Endothelial cell of umbilical vein (primary cell): Measurements from ENCODE around the gene FGF23. TPM values are rescaled to one million over a fixed set of nuclear protein-coding genes. Genes with fewer than 3 reads are reported as not detected.
A peak's percentile ranks its signal among the peaks of the same experiment; 100 is the strongest.

Source experiments
- BruUV-seq: library from RNA; stranded (reverse); fragments of 400-500 nt; replicated peaks from 2 replicates; lab custom pipeline; 2021; lab: Mats Ljungman, UMichigan
- CTCF ChIA-PET: fragments of 300-600, 350-600 bp; sonication (Branson Sonifier 250); formaldehyde crosslinking; loops from one replicate; lab custom pipeline; 2021; ENCODE audit warnings: antibody characterized with exemption, inconsistent platforms; lab: Charles Lee
- POLR2A ChIA-PET: fragments of 300-600, 350-600 bp; sonication (Branson Sonifier 250); formaldehyde crosslinking; loops from one replicate; lab custom pipeline; 2021; ENCODE audit warnings: antibody characterized with exemption, inconsistent platforms; lab: Charles Lee
- DNase-seq: peaks from one replicate; pipeline ENCODE4 v3.0.0-alpha.2; 2011; ENCODE audit warnings: low read depth, low spot score
- FAIRE-seq: peaks from 2 replicates; lab custom pipeline; 2011; peaks lifted over from hg19 to GRCh38; lab: Jason Lieb, UNC
- H2AFZ ChIP-seq: 2 replicates; pipeline ENCODE4 v1.6.0; 2012; ENCODE audit warnings: low read depth, low read length, control low read depth, inconsistent platforms
- H3K27ac ChIP-seq: 2 replicates; pipeline ENCODE4 v1.5.1; 2011; ENCODE audit warnings: low read depth, mild to moderate bottlenecking, control low read depth, low read length, moderate library complexity; ENCODE audit not compliant: insufficient read depth
- H3K27me3 ChIP-seq, 2 experiments: 2 replicates each; pipeline versions ENCODE4 v1.6.0 to v1.6.1; 2011; ENCODE audit warnings: low read length in 2 of 2, mixed read lengths in 1 of 2; ENCODE audit not compliant: control insufficient read depth in 2 of 2, insufficient read depth in 2 of 2
- H3K36me3 ChIP-seq, 2 experiments: 2 replicates in 1 of 2; 3 replicates in 1 of 2; pipeline ENCODE4 v1.5.1; 2011; ENCODE audit warnings: low read length in 2 of 2, mild to moderate bottlenecking in 1 of 2, moderate library complexity in 1 of 2; ENCODE audit not compliant: control insufficient read depth in 2 of 2, insufficient read depth in 2 of 2; ENCODE audit errors: extremely low read depth in 1 of 2
- H3K4me1 ChIP-seq: 3 replicates; pipeline ENCODE4 v1.5.1; 2011; ENCODE audit warnings: mild to moderate bottlenecking, low read length; ENCODE audit not compliant: control insufficient read depth, insufficient read depth; ENCODE audit errors: extremely low read depth
- H3K4me2 ChIP-seq: 2 replicates; pipeline ENCODE4 v1.6.1; 2011; ENCODE audit warnings: low read length, control low read depth, mixed read lengths; ENCODE audit not compliant: insufficient read depth
- H3K4me3 ChIP-seq, 3 experiments: fragments of 200-600 bp in 1 of 3; sonication (generic), shearing (Covaris generic) in 1 of 3; replicated peaks in 1 of 3; 2 replicates each; pipeline ENCODE4 v1.5.1; 2011 to 2016; ENCODE audit warnings: control low read depth in 3 of 3, low read length in 3 of 3, mild to moderate bottlenecking in 2 of 3, inconsistent platforms in 1 of 3, low read depth in 1 of 3, moderate library complexity in 1 of 3; ENCODE audit not compliant: insufficient read depth in 1 of 3
- H3K79me2 ChIP-seq: 2 replicates; pipeline ENCODE4 v1.6.0; 2012; ENCODE audit warnings: low read length, inconsistent platforms; ENCODE audit not compliant: control insufficient read depth, insufficient read depth
- H3K9ac ChIP-seq: replicated peaks from 2 replicates; pipeline ENCODE3; 2011; ENCODE audit warnings: low read length, control low read depth; ENCODE audit not compliant: insufficient read depth; ENCODE audit errors: extremely low read depth
- H3K9me1 ChIP-seq: replicated peaks from 3 replicates; pipeline ENCODE4 v1.6.0; 2011; ENCODE audit warnings: mild to moderate bottlenecking, low read length; ENCODE audit not compliant: control insufficient read depth, insufficient read depth; ENCODE audit errors: extremely low read depth
- H3K9me3 ChIP-seq: replicated peaks from 2 replicates; pipeline ENCODE4 v1.5.1; 2012; ENCODE audit warnings: low read length, inconsistent platforms; ENCODE audit not compliant: control insufficient read depth, insufficient read depth
- H4K20me1 ChIP-seq: replicated peaks from 2 replicates; pipeline ENCODE3; 2011; ENCODE audit warnings: mild to moderate bottlenecking, low read length; ENCODE audit not compliant: control insufficient read depth, insufficient read depth; ENCODE audit errors: extremely low read depth
- CTCF ChIP-seq, 2 donors: IDR thresholded peaks; 1 replicate in 1 of 2; 2 replicates in 1 of 2; pipeline ENCODE4 v1.5.1; 2011; ENCODE audit warnings: low read length in 2 of 2, mild to moderate bottlenecking in 2 of 2, moderate library complexity in 2 of 2, control low read depth in 1 of 2, inconsistent platforms in 1 of 2, low read depth in 1 of 2; ENCODE audit not compliant: insufficient read depth in 1 of 2; ENCODE audit errors: extremely low read depth in 1 of 2
- EZH2 ChIP-seq: IDR thresholded peaks from 2 replicates; pipeline ENCODE4 v1.6.1; 2012; ENCODE audit warnings: borderline replicate concordance, low read depth, mild to moderate bottlenecking, moderate library complexity, low read length, inconsistent platforms; ENCODE audit not compliant: severe bottlenecking
- GATA2 ChIP-seq: IDR thresholded peaks from 2 replicates; pipeline ENCODE4 v1.7.0; 2011; ENCODE audit warnings: low read depth, mild to moderate bottlenecking, moderate library complexity, mixed read lengths, low read length; ENCODE audit not compliant: insufficient read length, insufficient read depth
- JUN ChIP-seq: IDR thresholded peaks from 2 replicates; pipeline ENCODE4 v1.6.1; 2011; ENCODE audit warnings: borderline replicate concordance, low read depth; ENCODE audit not compliant: insufficient read length, insufficient read depth
- POLR2A ChIP-seq: IDR thresholded peaks from 2 replicates; pipeline ENCODE4 v1.6.1; 2012; ENCODE audit warnings: low read depth, mild to moderate bottlenecking, control low read depth, low read length
- dilution Hi-C: fragments of 300-500 bp; cut with MboI; formaldehyde crosslinking; loops from one replicate; pipeline ENCODE4 v1.15.0; 2019; ENCODE audit warnings: low sequenced_read_pairs; ENCODE audit not compliant: extremely low pct_ligation_motif_present
- intact Hi-C: fragments of 100-400 bp; cut with micrococcal nuclease; formaldehyde crosslinking; loops from one replicate; pipeline ENCODE4 v1.10.0; 2022
- polyA plus RNA-seq, 4 experiments: library from polyadenylated mRNA; depleted of rRNA in 3 of 4; stranded (reverse) in 3 of 4; unstranded in 1 of 4; fragments of >200 nt; gene quantifications; 2 replicates each; pipeline versions ENCODE4 v1.2.1 to v1.2.3, GENCODE V29; 2011 to 2012; ENCODE audit warnings: missing spikeins in 1 of 4
- total RNA-seq: library from RNA; stranded (reverse); gene quantifications from 2 replicates; pipeline ENCODE4 v1.2.3, GENCODE V29; 2021
- TF ChIP-seq, protein P1 (sequence below): IDR thresholded peaks from 2 replicates; pipeline ENCODE4 v1.6.1; 2011; ENCODE audit not compliant: insufficient read depth, insufficient read length

Gene FGF23
- total and polyA plus RNA-seq, 2 donors (not counting 3 experiments of a cell fraction or from before 2014, with no cell fraction given): not detected

- Histone ChIP-seq H3K4me2 (no peak overlapping the region), H3K79me2 (no peaks in the 10 kb centered on the region), H3K27me3 (no peaks in the 10 kb centered on the region), H4K20me1 (no peaks in the 10 kb centered on the region), H3K4me1 (no peaks in the 10 kb centered on the region), H3K4me3 (no peak overlapping the region), H3K36me3 (peaks cover 4 to 9% of the 10 kb centered on the region in 2 experiments), H3K9me3 (no peaks in the 10 kb centered on the region), H2AFZ (no peak overlapping the region), H3K9ac (no peak overlapping the region), H3K9me1 (no peaks in the 10 kb centered on the region), H3K27ac (no peak overlapping the region)
- POLR2A ChIA-PET: no interaction called here
- intact Hi-C loops: no loop called here
- CTCF ChIA-PET: no interaction called here
- dilution Hi-C loops: no loop called here
- BruUV-seq: no TSS peak
- DNase-seq (peak; percentile 19), FAIRE-seq (no peak)
- TF ChIP-seq GATA2: no peak
- TF ChIP-seq, protein P1, sequence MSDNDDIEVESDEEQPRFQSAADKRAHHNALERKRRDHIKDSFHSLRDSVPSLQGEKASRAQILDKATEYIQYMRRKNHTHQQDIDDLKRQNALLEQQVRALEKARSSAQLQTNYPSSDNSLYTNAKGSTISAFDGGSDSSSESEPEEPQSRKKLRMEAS: no peak
- TF ChIP-seq CTCF (IDR thresholded peaks at IDR 0.05; ENCODE audit: extremely low read depth in 1 of 2, insufficient read depth in 1 of 2, low read depth in 1 of 2, low read length in 2 of 2): peak; percentile 42 to 47
- peak; percentile 19 for TF ChIP-seq POLR2A
- no peak for TF ChIP-seq JUN
- TF ChIP-seq EZH2: no peak
Measured at GRCh38 chr12:4356041-4356327, 23.5 kb downstream of the FGF23 start.
